Mesenchymal stem cell (in vitro differentiated cells and primary cell): ENCODE measurements around the gene VRK2.

ENCODE experiments used
- DNase-seq: peaks from one replicate; pipeline ENCODE4 v3.0.0-alpha.2; 2013
- H2AFZ ChIP-seq: one replicate; pipeline ENCODE4 v1.6.1; 2013; ENCODE audit warnings: low read depth, mild to moderate bottlenecking, control low read depth, inconsistent platforms, low read length, moderate library complexity
- H2AK5ac ChIP-seq: 2 replicates; pipeline ENCODE4 v1.6.1; 2013; ENCODE audit warnings: low read length, moderate library complexity, mild to moderate bottlenecking, inconsistent platforms; ENCODE audit not compliant: severe bottlenecking
- H2BK120ac ChIP-seq: one replicate; pipeline ENCODE4 v1.6.1; 2013; ENCODE audit warnings: low read depth, mild to moderate bottlenecking, inconsistent platforms, low read length, moderate library complexity
- H2BK12ac ChIP-seq, 2 experiments: one replicate each; pipeline ENCODE4 v1.6.1; 2013; ENCODE audit warnings: inconsistent platforms in 2 of 2, low read length in 2 of 2, mild to moderate bottlenecking in 2 of 2, moderate library complexity in 2 of 2, control low read depth in 1 of 2
- H2BK15ac ChIP-seq: one replicate; pipeline ENCODE4 v1.6.1; 2013; ENCODE audit warnings: mild to moderate bottlenecking, low read depth, inconsistent platforms; ENCODE audit not compliant: poor library complexity, severe bottlenecking
- H2BK5ac ChIP-seq: 2 replicates; pipeline ENCODE4 v1.6.1; 2013; ENCODE audit warnings: low read depth, mild to moderate bottlenecking, low read length, control low read depth, inconsistent platforms; ENCODE audit not compliant: poor library complexity, severe bottlenecking
- H3K14ac ChIP-seq, 2 experiments: one replicate each; pipeline ENCODE4 v1.6.1; 2013; ENCODE audit warnings: inconsistent platforms in 2 of 2, low read length in 2 of 2, control low read depth in 1 of 2, mild to moderate bottlenecking in 1 of 2, moderate library complexity in 1 of 2
- H3K18ac ChIP-seq, 2 experiments: one replicate each; pipeline ENCODE4 v1.6.1; 2013; ENCODE audit warnings: inconsistent platforms in 2 of 2, low read length in 2 of 2, control low read depth in 1 of 2, low read depth in 1 of 2, mild to moderate bottlenecking in 1 of 2
- H3K23ac ChIP-seq, 2 experiments: one replicate each; pipeline ENCODE4 v1.6.1; 2013; ENCODE audit warnings: inconsistent platforms in 2 of 2, low read length in 2 of 2, mild to moderate bottlenecking in 2 of 2, moderate library complexity in 2 of 2, control low read depth in 1 of 2
- H3K27ac ChIP-seq: 2 replicates; pipeline ENCODE4 v1.5.1; 2013; ENCODE audit warnings: mild to moderate bottlenecking, moderate library complexity, low read length, control low read depth, inconsistent platforms; ENCODE audit not compliant: poor library complexity, severe bottlenecking
- H3K27me3 ChIP-seq, 2 experiments: 2 replicates each; pipeline versions ENCODE4 v1.6.1 to v1.7.0; 2013; ENCODE audit warnings: low read length in 2 of 2, mild to moderate bottlenecking in 2 of 2, moderate library complexity in 2 of 2, control low read depth in 1 of 2, inconsistent platforms in 1 of 2; ENCODE audit not compliant: control insufficient read depth in 1 of 2, insufficient read depth in 1 of 2
- H3K36me3 ChIP-seq, 2 experiments: 2 replicates each; pipeline versions ENCODE4 v1.6.1 to v1.7.0; 2013; ENCODE audit warnings: low read length in 2 of 2, control low read depth in 1 of 2, inconsistent platforms in 1 of 2, low read depth in 1 of 2, mild to moderate bottlenecking in 1 of 2; ENCODE audit not compliant: insufficient read depth in 2 of 2, control insufficient read depth in 1 of 2
- H3K4ac ChIP-seq, 2 experiments: one replicate each; pipeline ENCODE4 v1.6.1; 2013; ENCODE audit warnings: inconsistent platforms in 2 of 2, low read length in 2 of 2, mild to moderate bottlenecking in 2 of 2, moderate library complexity in 2 of 2, control low read depth in 1 of 2, low read depth in 1 of 2
- H3K4me1 ChIP-seq: 2 replicates; pipeline ENCODE4 v1.6.1; 2013; ENCODE audit warnings: low read depth, low read length, control low read depth; ENCODE audit not compliant: control insufficient read depth, insufficient read depth
- H3K4me2 ChIP-seq: 2 replicates; pipeline ENCODE4 v1.6.1; 2013; ENCODE audit warnings: low read length, mild to moderate bottlenecking, inconsistent platforms; ENCODE audit not compliant: poor library complexity, severe bottlenecking
- H3K4me3 ChIP-seq, 2 experiments: 2 replicates each; pipeline versions ENCODE4 v1.5.1 to v1.7.0; 2013; ENCODE audit warnings: low read length in 2 of 2, mild to moderate bottlenecking in 2 of 2, control low read depth in 1 of 2, low read depth in 1 of 2; ENCODE audit not compliant: insufficient read depth in 1 of 2
- H3K79me1 ChIP-seq: replicated peaks from 2 replicates; pipeline ENCODE4 v1.6.1; 2013; ENCODE audit warnings: mild to moderate bottlenecking, control low read depth, low read length, inconsistent platforms; ENCODE audit not compliant: poor library complexity, severe bottlenecking
- H3K9ac ChIP-seq: 2 replicates; pipeline ENCODE4 v1.7.0; 2013; ENCODE audit warnings: mild to moderate bottlenecking, low read length, moderate library complexity
- H3K9me3 ChIP-seq: 2 replicates; pipeline ENCODE4 v1.7.0; 2013; ENCODE audit warnings: mild to moderate bottlenecking, low read length; ENCODE audit not compliant: control insufficient read depth
- H4K8ac ChIP-seq: one replicate; pipeline ENCODE4 v1.6.1; 2013; ENCODE audit warnings: inconsistent platforms, mild to moderate bottlenecking, low read length, moderate library complexity
- H4K91ac ChIP-seq: one replicate; pipeline ENCODE4 v1.6.1; 2013; ENCODE audit warnings: mild to moderate bottlenecking, low read length, inconsistent platforms
- WGBS: methylation state at CpG from one replicate; pipeline ENCODE4 v1.1.7; 2013; ENCODE audit warnings: mixed read lengths; 5-methylcytosine and 5-hydroxymethylcytosine counted together

The VRK2 gene

DNA sequence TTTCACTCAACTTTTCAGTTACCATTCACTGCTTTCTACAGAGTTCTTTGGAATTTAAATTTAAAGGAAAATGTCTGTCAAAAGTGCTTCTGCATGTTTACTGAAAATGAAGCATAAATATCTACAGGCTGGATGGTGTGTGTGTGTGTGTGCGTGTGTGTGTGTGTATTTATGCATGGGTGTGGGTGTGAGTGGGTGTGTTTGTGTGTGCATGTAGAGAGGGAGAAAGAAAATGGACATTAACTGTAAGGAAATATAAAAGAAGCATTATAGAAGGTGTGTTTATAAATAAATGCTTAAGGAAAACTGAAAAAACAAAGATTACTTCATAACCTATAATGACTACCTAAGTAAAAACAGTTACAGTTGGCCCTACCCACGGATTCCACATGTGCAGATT lies 151.3 kb downstream of the VRK2 start:
- Histone ChIP-seq H3K4me1 (no peaks in the 10 kb centered on the region), H4K91ac (no peak overlapping the region), H3K27ac (no peak overlapping the region), H4K8ac (no peak overlapping the region), H3K4me3 (no peak overlapping the region), H2BK12ac (no peak overlapping the region), H2BK5ac (no peak overlapping the region), H3K9me3 (no peaks in the 10 kb centered on the region), H2AK5ac (no peak overlapping the region), H3K27me3 (no peaks in the 10 kb centered on the region), H3K36me3 (peaks cover 2 to 6% of the 10 kb centered on the region in 2 experiments), H2BK15ac (no peak overlapping the region), H3K4me2 (no peak overlapping the region), H3K9ac (no peak overlapping the region), H3K14ac (no peak overlapping the region), H3K23ac (no peak overlapping the region), H3K4ac (no peak overlapping the region), H3K18ac (no peak overlapping the region), H3K79me1 (no peaks in the 10 kb centered on the region), H2BK120ac (no peak overlapping the region), H2AFZ (no peak overlapping the region)
- 98% methylated on average over 2 of the region's 2 CpGs for WGBS
- no peak for DNase-seq

GRCh38 chr2:58202404-58202803 lies 155.8 kb downstream of the VRK2 start:
- Histone ChIP-seq H3K4me3 (no peak overlapping the region), H3K9ac (no peak overlapping the region), H3K36me3 (peaks cover 2 to 17% of the 10 kb centered on the region in 2 experiments), H2BK5ac (no peak overlapping the region), H4K8ac (no peak overlapping the region), H2BK120ac (no peak overlapping the region), H2BK12ac (no peak overlapping the region), H3K4me2 (no peak overlapping the region), H3K4me1 (no peaks in the 10 kb centered on the region), H3K27ac (no peak overlapping the region), H2BK15ac (no peak overlapping the region), H4K91ac (no peak overlapping the region), H3K23ac (no peak overlapping the region), H3K4ac (no peak overlapping the region), H3K27me3 (no peaks in the 10 kb centered on the region), H3K79me1 (peaks cover 1% of the 10 kb centered on the region), H3K14ac (no peak overlapping the region), H2AK5ac (no peak overlapping the region), H3K9me3 (no peaks in the 10 kb centered on the region), H3K18ac (no peak overlapping the region), H2AFZ (no peak overlapping the region)
- no peak for DNase-seq
- WGBS: 100% methylated on average over 1 of the region's 1 CpG

GRCh38 chr2:58203018-58203417 lies 156.4 kb downstream of the VRK2 start:
- peaks cover 1% of the 10 kb centered on the region for H3K79me1 ChIP-seq
- DNase-seq: no peak
- H3K27ac ChIP-seq: no peak overlapping the region
- no peak overlapping the region for H2AFZ ChIP-seq
- no peak overlapping the region for H3K4ac ChIP-seq
- H3K4me1 ChIP-seq: no peaks in the 10 kb centered on the region
- H2BK120ac ChIP-seq: no peak overlapping the region
- no peaks in the 10 kb centered on the region for H3K27me3 ChIP-seq
- no peak overlapping the region for H2AK5ac ChIP-seq
- no peak overlapping the region for H4K91ac ChIP-seq
- H3K9me3 ChIP-seq: no peaks in the 10 kb centered on the region
- H4K8ac ChIP-seq: no peak overlapping the region
- H3K4me3 ChIP-seq: no peak overlapping the region
- no peak overlapping the region for H2BK15ac ChIP-seq
- no peak overlapping the region for H3K18ac ChIP-seq
- H2BK12ac ChIP-seq: no peak overlapping the region
- no peak overlapping the region for H2BK5ac ChIP-seq
- peaks cover 0 to 12% of the 10 kb centered on the region in 2 experiments for H3K36me3 ChIP-seq
- no peak overlapping the region for H3K4me2 ChIP-seq
- H3K23ac ChIP-seq: no peak overlapping the region
- H3K14ac ChIP-seq: no peak overlapping the region
- no peak overlapping the region for H3K9ac ChIP-seq

DNA sequence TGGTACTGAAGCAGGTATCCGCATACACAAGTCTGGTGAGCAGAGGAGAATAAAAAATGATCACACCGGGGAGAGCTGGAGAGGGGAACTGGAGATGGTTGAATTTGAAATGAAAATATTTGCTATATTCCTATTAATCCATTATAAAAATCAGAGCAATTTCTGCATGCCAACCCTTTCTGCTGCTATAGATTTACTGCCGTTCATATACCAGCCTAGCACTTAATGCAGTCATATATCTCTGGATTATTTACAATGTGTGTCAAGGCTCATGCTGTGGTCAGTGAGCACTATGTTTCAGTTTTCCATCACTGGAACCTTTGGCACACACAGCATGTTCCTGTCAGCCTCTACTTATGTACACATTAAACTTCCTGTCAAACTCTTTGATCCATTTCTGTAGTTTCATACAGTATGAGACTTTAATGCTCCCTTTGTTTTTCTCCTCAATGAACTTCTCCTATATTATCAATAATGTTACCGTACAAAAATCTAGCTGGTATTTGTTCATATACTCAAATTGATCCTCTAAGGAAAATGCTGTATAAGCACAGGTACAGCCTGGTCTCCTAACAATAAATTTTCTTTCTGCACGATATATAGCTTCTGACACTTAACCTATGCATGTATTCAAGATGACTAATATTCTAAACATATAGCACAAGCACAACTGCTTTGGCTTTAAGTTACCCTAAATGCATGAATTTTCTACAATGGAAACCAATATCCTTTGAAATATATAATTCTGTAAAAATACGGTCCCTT lies 157.8 kb downstream of the VRK2 start:
- Histone ChIP-seq H4K91ac (no peak overlapping the region), H3K36me3 (peaks cover 0 to 11% of the 10 kb centered on the region in 2 experiments), H3K9me3 (no peaks in the 10 kb centered on the region), H3K79me1 (peaks cover 1% of the 10 kb centered on the region), H3K27me3 (no peaks in the 10 kb centered on the region), H2BK5ac (no peak overlapping the region), H2BK12ac (no peak overlapping the region), H3K9ac (no peak overlapping the region), H3K27ac (no peak overlapping the region), H2BK15ac (no peak overlapping the region), H3K23ac (no peak overlapping the region), H4K8ac (no peak overlapping the region), H3K4me2 (no peak overlapping the region), H3K4me1 (no peaks in the 10 kb centered on the region), H3K4me3 (no peak overlapping the region), H2AK5ac (no peak overlapping the region), H3K14ac (no peak overlapping the region), H3K4ac (no peak overlapping the region), H2AFZ (no peak overlapping the region), H2BK120ac (no peak overlapping the region), H3K18ac (no peak overlapping the region)
- DNase-seq: peak; percentile 31
- WGBS: 33% methylated on average over 3 of the region's 6 CpGs
